Stomach (tissue), 4 donors: ENCODE data around the gene POLR3G.

Experiments used
- CTCF ChIP-seq, 7 experiments: fragments of 450-650 bp in 4 of 7; fragments of 200-600 bp in 3 of 7; sonication (generic) in 3 of 7; IDR thresholded peaks; one replicate each; pipeline ENCODE4 v1.5.1; 2016 to 2019; ENCODE audit warnings: antibody characterized with exemption in 7 of 7, control low read depth in 2 of 7, mild to moderate bottlenecking in 1 of 7
- EP300 ChIP-seq: sonication (generic); formaldehyde crosslinking; IDR thresholded peaks from one replicate; pipeline ENCODE4 v1.6.1; 2017; ENCODE audit warnings: antibody characterized with exemption
- POLR2AphosphoS5 ChIP-seq, 3 donors: sonication (generic); formaldehyde crosslinking; IDR thresholded peaks; one replicate each; pipeline ENCODE4 v1.6.1; 2016; ENCODE audit warnings: antibody characterized with exemption in 3 of 3

DNA sequence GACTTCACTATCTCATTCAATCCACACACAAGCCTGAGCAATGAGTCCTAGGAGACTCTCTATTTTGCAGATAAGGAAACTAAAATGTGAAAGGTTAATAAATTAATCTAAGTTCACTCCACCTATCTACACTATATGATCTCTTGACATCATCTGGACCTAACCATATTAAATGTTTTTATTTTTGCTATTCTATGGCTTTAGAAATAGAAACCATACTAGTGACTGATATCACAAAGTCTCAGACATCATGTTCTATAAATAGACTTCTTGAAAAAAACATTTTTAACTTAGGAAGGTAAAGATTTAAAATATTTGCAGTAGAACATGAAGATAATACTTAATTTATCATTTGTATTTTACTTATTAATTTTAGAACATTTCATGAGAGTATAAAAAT lies 74.6 kb downstream of the POLR3G start:
- TF ChIP-seq CTCF (IDR thresholded peaks at IDR 0.05) (no peak), EP300 (no peak), POLR2AphosphoS5 (IDR thresholded peaks at IDR 0.05) (no peak)
